GM12878 (cell line): Measurements from ENCODE around the gene IFT81. TPM values are rescaled to one million over a fixed set of nuclear protein-coding genes. Genes with fewer than 3 reads are reported as not detected.
A peak's percentile ranks its signal among the peaks of the same experiment; 100 is the strongest.

Source experiments
- ATAC-seq: fragments of 200-7000 bp; cut with Tn5 transposase; 3 replicates; pipeline ENCODE4 v1.9.1; 2020; ENCODE audit warnings: mild to moderate bottlenecking, moderate library complexity
- BruUV-seq: library from RNA; stranded (reverse); fragments of 400-500 nt; replicated peaks from 2 replicates; lab custom pipeline; 2021; lab: Mats Ljungman, UMichigan
- CTCF ChIA-PET: fragments of 300-600 bp; sonication (Branson Sonifier 250); formaldehyde crosslinking; extraction: SDS; loops from one replicate; lab custom pipeline; 2021; ENCODE audit warnings: inconsistent platforms; lab: Yijun Ruan, JAX
- POLR2A ChIA-PET: fragments of 350-600 bp; formaldehyde crosslinking; extraction: SDS; loops from one replicate; lab custom pipeline; 2021; ENCODE audit warnings: inconsistent platforms; lab: Charles Lee
- RAD21 ChIA-PET: fragments of 300-600 bp; sonication (Branson Sonifier 250); formaldehyde crosslinking; loops from one replicate; lab custom pipeline; 2023; ENCODE audit warnings: antibody characterized with exemption; ENCODE audit not compliant: unreplicated experiment; lab: Charles Lee
- SMC1A ChIA-PET: fragments of 300-600 bp; sonication (Branson Sonifier 250); formaldehyde crosslinking; loops from one replicate; lab custom pipeline; 2023; ENCODE audit not compliant: unreplicated experiment, uncharacterized antibody; lab: Charles Lee
- DNase-seq: peaks from one replicate; pipeline ENCODE4 v3.0.0-alpha.2; 2011; ENCODE audit warnings: low read depth, low spot score
- FAIRE-seq: peaks from 3 replicates; lab custom pipeline; 2011; peaks lifted over from hg19 to GRCh38; lab: Jason Lieb, UNC
- H2AFZ ChIP-seq: 2 replicates; pipeline ENCODE4 v1.6.0; 2011; ENCODE audit warnings: low read depth, low read length, control low read depth; ENCODE audit not compliant: control insufficient read depth
- H3K27ac ChIP-seq: 2 replicates; pipeline ENCODE4 v1.5.1; 2011; ENCODE audit warnings: control low read depth; ENCODE audit not compliant: control insufficient read depth, insufficient read depth
- H3K27me3 ChIP-seq, 2 experiments: replicated peaks in 1 of 2; 2 replicates each; pipeline versions ENCODE4 v1.6.0 to v1.6.1; 2011; ENCODE audit warnings: low read length in 1 of 2; ENCODE audit not compliant: control insufficient read depth in 2 of 2, insufficient read depth in 2 of 2
- H3K36me3 ChIP-seq, 2 experiments: 2 replicates each; pipeline ENCODE4 v1.5.1; 2011; ENCODE audit warnings: low read length in 1 of 2; ENCODE audit not compliant: control insufficient read depth in 2 of 2, insufficient read depth in 2 of 2
- H3K4me1 ChIP-seq: 2 replicates; pipeline ENCODE4 v1.6.1; 2011; ENCODE audit warnings: mild to moderate bottlenecking, low read length, moderate library complexity, mixed read lengths; ENCODE audit not compliant: control insufficient read depth, insufficient read depth
- H3K4me2 ChIP-seq: 2 replicates; pipeline ENCODE4 v1.6.0; 2011; ENCODE audit warnings: control low read depth; ENCODE audit not compliant: control insufficient read depth, insufficient read depth
- H3K4me3 ChIP-seq: fragments of 200-600 bp; sonication (generic); 2 replicates; pipeline ENCODE4 v1.5.1; 2016
- H3K79me2 ChIP-seq: 2 replicates; pipeline ENCODE4 v1.6.0; 2011; ENCODE audit warnings: low read length; ENCODE audit not compliant: control insufficient read depth, insufficient read depth
- H3K9ac ChIP-seq: 2 replicates; pipeline ENCODE4 v1.8.0; 2011; ENCODE audit warnings: low read length, control low read depth, mixed read lengths; ENCODE audit not compliant: control insufficient read depth, insufficient read depth
- H3K9me3 ChIP-seq: replicated peaks from 3 replicates; pipeline ENCODE4 v1.5.1; 2011; ENCODE audit warnings: mild to moderate bottlenecking, low read length; ENCODE audit not compliant: control insufficient read depth, insufficient read depth
- H4K20me1 ChIP-seq: 2 replicates; pipeline ENCODE4 v1.6.0; 2011; ENCODE audit not compliant: control insufficient read depth, insufficient read depth
- CHD1 ChIP-seq: IDR thresholded peaks from 2 replicates; pipeline ENCODE4 v1.6.1; 2012; ENCODE audit warnings: low read depth, low read length, improper control_type of control experiment
- ETV6 ChIP-seq, 2 experiments: fragments of 450-650 bp in 1 of 2; IDR thresholded peaks in 1 of 2; conservative IDR thresholded peaks in 1 of 2; 2 replicates each; pipeline ENCODE4 v1.6.1; 2014; ENCODE audit warnings: antibody characterized with exemption in 1 of 2, borderline replicate concordance in 1 of 2, low read depth in 1 of 2, mild to moderate bottlenecking in 1 of 2, moderate library complexity in 1 of 2
- MYB ChIP-seq: fragments of 150-350 bp; IDR thresholded peaks from 2 replicates; pipeline ENCODE4 v1.6.1; 2014; ENCODE audit warnings: mild to moderate bottlenecking, low read depth, low read length, borderline replicate concordance
- NR2F1 ChIP-seq: fragments of 450-650 bp; conservative IDR thresholded peaks from 2 replicates; pipeline ENCODE4 v1.6.1; 2017; ENCODE audit warnings: mild to moderate bottlenecking
- POLR2A ChIP-seq: IDR thresholded peaks from 2 replicates; pipeline ENCODE4 v1.6.1; 2011; ENCODE audit warnings: low read depth, mild to moderate bottlenecking, low read length
- RUNX3 ChIP-seq: IDR thresholded peaks from 2 replicates; pipeline ENCODE4 v1.6.1; 2012; ENCODE audit warnings: low read length, inconsistent platforms
- SMC3 ChIP-seq: IDR thresholded peaks from 2 replicates; pipeline ENCODE4 v1.6.1; 2011; ENCODE audit warnings: low read length, improper control_type of control experiment, borderline replicate concordance
- TCF3 ChIP-seq: IDR thresholded peaks from 2 replicates; pipeline ENCODE4 v1.6.1; 2012; ENCODE audit warnings: low read depth, mild to moderate bottlenecking, low read length, borderline replicate concordance; ENCODE audit not compliant: insufficient read depth
- ZZZ3 ChIP-seq: IDR thresholded peaks from 2 replicates; pipeline ENCODE4 v1.6.1; 2011; ENCODE audit warnings: low read depth; ENCODE audit not compliant: control insufficient read depth, insufficient read length
- WGBS: methylation state at CpG from one replicate; pipeline ENCODE4 v1.1.6; 2016; ENCODE audit warnings: low lambda C conversion rate; ENCODE audit not compliant: insufficient replicate concordance, insufficient coverage; ENCODE audit errors: missing lambda C conversion rate; 5-methylcytosine and 5-hydroxymethylcytosine counted together
- in situ Hi-C: fragments of 300-500 bp; cut with MboI; formaldehyde crosslinking; loops from 9 replicates; pipeline ENCODE4 v1.14.3; 2018; ENCODE audit warnings: mixed read lengths
- intact Hi-C: fragments of 100-400 bp; cut with micrococcal nuclease; formaldehyde crosslinking; loops from one replicate; pipeline ENCODE4 v1.14.2; 2022; ENCODE audit not compliant: unreplicated experiment
- polyA plus RNA-seq, 11 experiments: library from polyadenylated mRNA; depleted of rRNA in 4 of 11; unstranded in 6 of 11; stranded (reverse) in 5 of 11; fragments of >200 nt; fragmentation: Nextera tagmentation in 4 of 11; fragmentation: Illumina TruSeq in 1 of 11; extraction: Ambion mirVana in 4 of 11; extraction: Trizol in 1 of 11; gene quantifications; 1 replicate in 1 of 11; 2 replicates in 10 of 11; pipeline versions ENCODE4 v1.2.1 to v1.2.3, GENCODE V29; 2011 to 2016; ENCODE audit warnings: inconsistent platforms in 2 of 11, missing spikeins in 2 of 11, low read depth in 1 of 11
- total RNA-seq, 4 experiments: library from RNA; depleted of rRNA in 3 of 4; stranded (reverse); fragments of >200 nt in 3 of 4; fragmentation: Illumina TruSeq in 1 of 4; extraction: Trizol in 1 of 4; gene quantifications; 2 replicates each; pipeline versions ENCODE4 v1.2.1 to v1.2.3, GENCODE V29; 2013 to 2021
- TF ChIP-seq, protein P1 (sequence below): fragments of 450-650 bp; formaldehyde crosslinking; IDR thresholded peaks from 2 replicates; pipeline ENCODE4 v1.4.0; 2020; ENCODE audit warnings: mild to moderate bottlenecking, moderate library complexity
- TF ChIP-seq, protein P2 (sequence below): fragments of 150-350 bp; IDR thresholded peaks from 2 replicates; pipeline ENCODE4 v1.6.1; 2014; ENCODE audit warnings: mild to moderate bottlenecking, low read depth, low read length

IFT81 gene
- total and polyA plus RNA-seq, 10 of the 15 experiments (the other 5 are each of a cell fraction or from before 2014, with no cell fraction given) = 4.1 to 9.9 (median 5.6) TPM

DNA sequence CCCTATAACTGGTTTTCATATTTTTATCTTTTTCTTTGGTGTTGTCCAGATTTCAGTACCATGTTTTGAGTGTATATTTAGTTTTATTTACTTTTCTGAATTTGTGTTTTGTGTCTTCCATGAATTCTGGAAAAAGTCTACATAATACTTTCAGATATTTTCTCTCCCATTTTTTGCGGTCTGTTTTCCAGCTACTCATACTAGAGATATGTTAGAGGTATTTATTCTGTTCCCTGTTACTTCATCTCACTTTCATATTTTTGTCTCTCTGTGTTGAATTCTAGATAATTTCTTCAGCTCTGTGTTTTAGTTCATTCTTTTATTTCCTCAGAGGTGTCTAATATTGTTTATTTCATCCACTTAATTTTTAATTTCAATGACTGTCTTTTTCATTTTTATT lies 74.2 kb downstream of the IFT81 start:
- H3K4me2 ChIP-seq = no peak overlapping the region
- ATAC-seq (no peak), FAIRE-seq (no peak), DNase-seq (no peak)
- no peaks in the 10 kb centered on the region for H3K79me2 ChIP-seq
- H3K27ac ChIP-seq = no peak overlapping the region
- H3K36me3 ChIP-seq = no peaks in the 10 kb centered on the region
- BruUV-seq = no TSS peak
- H2AFZ ChIP-seq = no peak overlapping the region
- ChIA-PET CTCF (interaction anchor here (1.6 kb wide), 1 partner anchor 15 kb away, joined by 6 read pairs; no protein-coding TSS in a partner anchor), RAD21 (no interaction called here), SMC1A (no interaction called here), POLR2A (no interaction called here)
- peaks cover 11% of the 10 kb centered on the region for H3K4me1 ChIP-seq
- no peak for TF ChIP-seq RUNX3
- TF ChIP-seq ZZZ3 = no peak
- no peak for TF ChIP-seq POLR2A
- no peak for TF ChIP-seq ETV6 (conservative IDR thresholded peaks at IDR 0.05 in 1 of 2, IDR thresholded peaks at IDR 0.05 in 1 of 2; ENCODE audit: borderline replicate concordance in 1 of 2, low read depth in 1 of 2)
- no peak overlapping the region for H3K9ac ChIP-seq
- H3K9me3 ChIP-seq = no peaks in the 10 kb centered on the region; the same call in 2 of the 3 replicates
- H3K4me3 ChIP-seq = no peak overlapping the region
- intact Hi-C loops (no loop called here), in situ Hi-C loops (no loop called here)
- H4K20me1 ChIP-seq = no peaks in the 10 kb centered on the region
- 83% methylated on average over 1 of the region's 1 CpG for WGBS
- H3K27me3 ChIP-seq = no peaks in the 10 kb centered on the region

DNA sequence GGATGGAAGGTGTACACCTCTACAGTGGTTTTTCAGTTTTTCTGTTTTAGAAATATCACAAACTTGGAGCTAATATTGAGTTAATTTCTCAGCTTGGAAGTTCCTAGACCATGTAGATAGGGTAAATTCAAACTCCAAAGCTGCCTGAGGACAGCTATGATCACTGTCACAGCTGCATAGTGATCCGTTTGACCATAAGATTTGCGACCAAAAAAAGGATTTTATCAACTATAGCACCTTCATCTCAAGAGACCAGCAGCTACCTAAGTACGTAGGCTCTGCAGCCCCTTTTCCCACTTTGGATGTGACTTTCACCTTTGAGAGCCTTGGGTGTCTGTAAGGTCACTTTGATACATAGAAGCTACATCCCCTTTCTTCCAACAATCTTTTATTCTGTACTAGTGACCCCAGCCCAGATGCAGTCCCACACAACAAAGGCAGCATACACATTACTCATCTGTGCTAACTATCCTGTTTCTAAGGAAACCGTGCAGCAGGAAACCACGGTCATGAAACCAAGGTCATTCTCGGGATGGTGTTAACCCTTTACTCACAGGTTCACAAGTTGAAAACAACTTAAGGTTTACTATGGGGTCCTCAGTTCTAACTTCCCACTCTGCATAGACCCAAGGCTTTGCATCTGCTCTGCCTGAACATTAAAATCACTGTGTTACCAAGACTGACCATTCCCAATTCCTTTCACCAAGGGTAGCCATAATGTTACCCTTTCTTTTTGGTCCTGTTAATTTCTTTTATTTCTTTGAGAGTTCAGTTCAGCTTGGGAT lies 75.4 kb downstream of the IFT81 start:
- Histone ChIP-seq H3K4me1 (peaks cover 11% of the 10 kb centered on the region), H3K4me2 (peak overlapping the region; percentile 6; the same call in 1 of the 2 replicates), H3K79me2 (no peaks in the 10 kb centered on the region), H3K9me3 (no peaks in the 10 kb centered on the region), H3K4me3 (no peak overlapping the region), H3K36me3 (no peaks in the 10 kb centered on the region), H3K27me3 (no peaks in the 10 kb centered on the region), H4K20me1 (no peaks in the 10 kb centered on the region), H2AFZ (no peak overlapping the region), H3K9ac (no peak overlapping the region), H3K27ac (no peak overlapping the region)
- ChIA-PET SMC1A (interaction anchor here (0.9 to 2.5 kb wide), 4 partner anchors 9 to 31 kb away, joined by 4 to 6 read pairs (median 4); no protein-coding TSS in a partner anchor), POLR2A (interaction anchor here (0.5 to 1.1 kb wide), 4 partner anchors 12 to 1409 kb away, joined by 4 read pairs; no protein-coding TSS in a partner anchor), RAD21 (no interaction called here), CTCF (interaction anchor here (0.6 to 1.6 kb wide), 4 partner anchors 14 to 226 kb away, joined by 3 to 6 read pairs (median 3); no protein-coding TSS in a partner anchor)
- BruUV-seq = no TSS peak
- DNase-seq (peak; percentile 20), ATAC-seq (peak; percentile 70), FAIRE-seq (peak; percentile 80)
- WGBS = 42% methylated on average over 6 of the region's 6 CpGs
- intact Hi-C loops = no loop called here
- in situ Hi-C loops = no loop called here
- TF ChIP-seq CHD1 (no peak), TCF3 (no peak), NR2F1 (0 out of 2 replicates have a peak, but pooled peaks have one; percentile 15), MYB (no peak), SMC3 (no peak)
- TF ChIP-seq, protein P1, sequence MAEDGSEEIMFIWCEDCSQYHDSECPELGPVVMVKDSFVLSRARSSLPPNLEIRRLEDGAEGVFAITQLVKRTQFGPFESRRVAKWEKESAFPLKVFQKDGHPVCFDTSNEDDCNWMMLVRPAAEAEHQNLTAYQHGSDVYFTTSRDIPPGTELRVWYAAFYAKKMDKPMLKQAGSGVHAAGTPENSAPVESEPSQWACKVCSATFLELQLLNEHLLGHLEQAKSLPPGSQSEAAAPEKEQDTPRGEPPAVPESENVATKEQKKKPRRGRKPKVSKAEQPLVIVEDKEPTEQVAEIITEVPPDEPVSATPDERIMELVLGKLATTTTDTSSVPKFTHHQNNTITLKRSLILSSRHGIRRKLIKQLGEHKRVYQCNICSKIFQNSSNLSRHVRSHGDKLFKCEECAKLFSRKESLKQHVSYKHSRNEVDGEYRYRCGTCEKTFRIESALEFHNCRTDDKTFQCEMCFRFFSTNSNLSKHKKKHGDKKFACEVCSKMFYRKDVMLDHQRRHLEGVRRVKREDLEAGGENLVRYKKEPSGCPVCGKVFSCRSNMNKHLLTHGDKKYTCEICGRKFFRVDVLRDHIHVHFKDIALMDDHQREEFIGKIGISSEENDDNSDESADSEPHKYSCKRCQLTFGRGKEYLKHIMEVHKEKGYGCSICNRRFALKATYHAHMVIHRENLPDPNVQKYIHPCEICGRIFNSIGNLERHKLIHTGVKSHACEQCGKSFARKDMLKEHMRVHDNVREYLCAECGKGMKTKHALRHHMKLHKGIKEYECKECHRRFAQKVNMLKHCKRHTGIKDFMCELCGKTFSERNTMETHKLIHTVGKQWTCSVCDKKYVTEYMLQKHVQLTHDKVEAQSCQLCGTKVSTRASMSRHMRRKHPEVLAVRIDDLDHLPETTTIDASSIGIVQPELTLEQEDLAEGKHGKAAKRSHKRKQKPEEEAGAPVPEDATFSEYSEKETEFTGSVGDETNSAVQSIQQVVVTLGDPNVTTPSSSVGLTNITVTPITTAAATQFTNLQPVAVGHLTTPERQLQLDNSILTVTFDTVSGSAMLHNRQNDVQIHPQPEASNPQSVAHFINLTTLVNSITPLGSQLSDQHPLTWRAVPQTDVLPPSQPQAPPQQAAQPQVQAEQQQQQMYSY = no peak
- TF ChIP-seq, protein P2, sequence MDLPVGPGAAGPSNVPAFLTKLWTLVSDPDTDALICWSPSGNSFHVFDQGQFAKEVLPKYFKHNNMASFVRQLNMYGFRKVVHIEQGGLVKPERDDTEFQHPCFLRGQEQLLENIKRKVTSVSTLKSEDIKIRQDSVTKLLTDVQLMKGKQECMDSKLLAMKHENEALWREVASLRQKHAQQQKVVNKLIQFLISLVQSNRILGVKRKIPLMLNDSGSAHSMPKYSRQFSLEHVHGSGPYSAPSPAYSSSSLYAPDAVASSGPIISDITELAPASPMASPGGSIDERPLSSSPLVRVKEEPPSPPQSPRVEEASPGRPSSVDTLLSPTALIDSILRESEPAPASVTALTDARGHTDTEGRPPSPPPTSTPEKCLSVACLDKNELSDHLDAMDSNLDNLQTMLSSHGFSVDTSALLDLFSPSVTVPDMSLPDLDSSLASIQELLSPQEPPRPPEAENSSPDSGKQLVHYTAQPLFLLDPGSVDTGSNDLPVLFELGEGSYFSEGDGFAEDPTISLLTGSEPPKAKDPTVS = no peak
